HTERT RPE-1 (cell line): ENCODE results near the gene HMSD.
"Not testable (repeated sequence)": the region's sequence is repeated elsewhere in the genome, so short reads cannot be mapped to it uniquely, and the experiment has no call there.

ENCODE experiments used
- in situ Hi-C: fragments of 300-500 bp; cut with MboI; formaldehyde crosslinking; loops from 4 replicates; pipeline ENCODE4 v1.14.3; 2020; ENCODE audit warnings: low sequenced_read_pairs

The HMSD gene, protein sequence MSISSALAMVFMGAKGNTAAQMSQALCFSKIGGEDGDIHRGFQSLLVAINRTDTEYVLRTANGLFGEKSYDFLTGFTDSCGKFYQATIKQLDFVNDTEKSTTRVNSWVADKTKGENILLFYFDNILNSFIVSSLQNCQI

DNA sequence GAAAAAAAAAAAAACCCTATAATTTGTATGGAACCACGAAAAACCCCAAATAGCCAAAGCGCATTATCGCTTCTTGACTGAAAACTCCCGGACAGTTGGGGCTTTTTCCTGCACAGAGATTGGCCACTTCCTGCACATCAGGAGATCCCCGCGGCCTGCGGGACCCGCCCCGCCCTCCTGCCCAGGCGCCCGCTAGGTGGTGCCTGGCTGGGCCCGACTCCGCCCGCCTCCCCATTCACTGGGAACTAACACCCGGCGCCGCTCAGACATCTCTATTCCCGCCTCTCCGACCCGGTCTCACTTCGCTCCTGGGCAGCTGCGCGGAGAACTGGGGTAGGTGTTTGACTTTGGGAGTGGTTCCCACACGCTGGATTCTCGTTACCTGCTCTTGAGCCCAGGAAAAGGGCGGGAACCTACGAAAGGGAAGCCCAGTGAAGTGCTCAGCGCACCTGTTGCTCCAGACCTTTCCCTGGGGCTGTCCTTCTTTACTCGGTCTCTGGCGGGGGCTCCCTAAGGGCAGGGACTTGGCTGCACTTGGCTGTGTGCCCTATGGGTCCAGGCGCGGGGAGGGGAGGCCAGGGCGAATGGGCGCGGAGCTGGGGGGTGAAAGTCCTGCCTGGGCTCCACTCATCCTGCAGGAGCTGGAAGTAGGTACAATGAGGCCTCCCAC is at the start of gene HMSD:
TSS of gene HMSD (plus strand) at position 234 of the 670 bp plus-strand sequence. CDS start 4,155 bp downstream, outside the sequence.
- in situ Hi-C loops, result no loop called here

DNA sequence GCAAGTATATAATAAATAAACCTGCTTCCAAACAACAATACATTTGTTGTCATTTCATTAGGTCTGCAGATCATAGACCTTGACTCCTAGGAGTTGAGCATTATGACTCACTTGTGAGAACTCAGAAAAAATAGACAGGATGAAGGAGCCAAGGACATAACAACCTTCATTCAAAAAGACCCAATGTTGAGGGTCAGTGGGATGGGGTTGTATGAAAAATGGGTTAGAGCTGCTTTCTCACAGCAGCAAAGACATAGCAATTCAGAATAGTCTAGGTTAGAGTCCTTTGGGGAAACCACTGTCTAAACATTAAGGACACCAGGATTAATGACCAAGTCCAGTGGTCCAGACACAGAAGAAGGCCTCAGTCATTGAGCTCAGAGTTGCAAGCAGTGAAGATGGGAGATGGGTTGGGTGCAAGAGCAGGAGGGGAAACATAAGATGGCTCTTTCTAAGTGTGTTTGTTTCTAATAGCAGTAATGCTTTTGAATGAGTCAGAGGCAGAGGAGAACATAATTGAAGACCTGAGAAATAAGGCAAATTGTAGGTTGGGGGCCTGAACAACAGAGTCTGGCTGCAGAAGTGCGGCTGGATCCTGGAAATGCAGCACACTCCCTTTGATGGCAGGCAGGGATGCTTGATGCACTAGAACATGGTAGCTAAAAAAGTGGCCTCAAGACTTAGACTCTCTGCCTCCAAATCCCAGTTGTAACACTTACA is 45.1 kb upstream of the HMSD start:
- in situ Hi-C loops, result no loop called here

DNA sequence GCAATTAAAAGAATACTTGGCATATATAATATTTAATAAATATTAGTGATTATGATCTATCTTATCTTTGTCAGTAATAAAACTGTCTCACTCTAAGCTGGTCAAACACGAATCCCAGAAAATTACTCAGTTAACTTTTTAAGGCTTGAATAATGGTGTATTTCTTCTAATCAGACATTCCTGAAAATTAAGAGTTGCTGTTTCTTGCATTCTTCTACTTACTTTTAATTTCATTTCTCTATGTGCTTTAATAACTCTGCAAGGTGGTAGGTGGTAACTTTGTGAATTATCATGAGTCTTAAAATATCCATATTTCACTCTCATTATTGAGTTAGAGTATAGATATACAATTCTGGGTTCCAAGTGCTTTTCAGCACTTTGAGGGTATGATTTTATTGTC is 44.4 kb upstream of the HMSD start:
- in situ Hi-C loops, result no loop called here

GRCh38 chr18:63905361-63905760 is 43.7 kb upstream of the HMSD start:
- in situ Hi-C loops, result no loop called here

- in situ Hi-C loops, result no loop called here
These were observed 43.0 kb upstream of the HMSD start for GRCh38 chr18:63906056-63906455.

DNA sequence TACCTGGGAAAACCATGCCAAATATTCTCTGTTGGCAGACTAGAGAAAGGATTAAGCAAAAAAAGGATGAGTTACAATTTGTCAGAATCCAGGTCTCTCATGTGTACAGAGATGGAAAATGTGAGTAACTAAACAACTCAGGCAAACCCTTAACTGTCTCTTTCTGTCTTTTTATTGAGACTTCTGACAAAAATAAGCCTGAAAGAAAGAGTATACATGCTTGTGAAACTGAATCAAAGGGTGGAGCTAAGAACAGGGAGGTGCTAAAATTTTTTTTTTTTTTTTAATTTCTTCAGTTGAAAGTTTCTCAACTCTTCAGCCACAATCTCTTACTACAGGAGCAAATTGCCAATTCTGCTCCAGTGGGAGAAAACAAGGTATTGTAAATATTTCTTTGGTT is 41.4 kb upstream of the HMSD start, which contains the start of gene SERPINB10:
TSS of gene SERPINB10 (plus strand) at position 295 of the 400 bp plus-strand sequence. CDS start 7,553 bp downstream, outside the sequence.
- in situ Hi-C loops, result no loop called here

DNA sequence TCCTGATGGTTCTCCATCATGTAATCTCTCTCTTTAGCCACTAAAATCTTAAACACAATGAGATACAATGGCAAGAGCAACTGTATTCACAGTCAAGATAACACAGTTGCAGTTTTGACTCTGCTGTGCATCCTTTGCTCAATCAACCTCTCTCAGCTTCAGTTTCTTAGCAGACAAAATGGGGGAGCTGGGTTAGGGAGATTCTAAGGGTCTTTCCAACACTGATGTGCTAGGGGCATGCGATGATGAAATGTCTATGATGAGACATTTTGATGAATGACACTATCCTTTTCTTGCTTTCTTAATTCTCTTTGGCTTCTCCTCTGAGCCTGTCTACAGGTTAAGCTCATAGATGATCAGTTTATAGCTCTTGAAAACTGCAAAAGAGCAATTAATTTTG is 40.2 kb upstream of the HMSD start:
- in situ Hi-C loops, result no loop called here

DNA sequence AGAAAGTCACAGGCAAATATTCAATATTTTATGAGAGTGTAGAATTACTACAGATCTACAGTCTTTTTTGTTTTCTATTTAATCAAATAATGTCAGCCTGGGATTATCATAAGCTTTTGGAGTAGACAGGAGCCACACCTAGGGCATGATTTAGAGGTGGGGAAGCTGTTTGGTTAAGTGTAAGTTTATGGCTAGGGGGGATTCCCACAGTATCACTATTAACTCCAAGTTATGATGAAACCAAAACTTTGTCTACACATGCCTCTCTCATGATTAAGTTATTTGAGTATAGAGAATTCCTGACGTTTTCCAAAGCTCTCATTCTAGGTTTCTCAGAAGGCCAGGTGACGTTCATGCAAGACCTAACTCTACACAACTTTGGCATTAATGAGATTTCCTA is 39.2 kb upstream of the HMSD start:
- in situ Hi-C loops, result no loop called here

DNA sequence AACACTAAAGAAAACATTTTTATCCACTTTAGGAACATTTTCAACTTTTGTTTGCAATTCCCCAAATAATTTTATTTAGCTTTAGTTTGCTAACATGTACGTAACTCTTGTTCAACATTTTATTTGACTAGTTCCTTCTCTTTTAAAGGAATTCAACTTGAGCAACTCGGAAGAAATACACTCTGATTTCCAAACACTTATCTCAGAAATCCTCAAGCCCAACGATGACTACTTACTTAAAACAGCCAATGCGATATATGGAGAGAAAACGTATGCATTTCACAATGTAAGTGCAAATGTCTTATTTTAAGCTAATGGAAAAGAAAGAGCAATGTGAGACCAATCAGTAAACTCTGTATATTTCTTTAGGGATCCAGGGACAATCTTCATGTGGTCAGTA is 31.3 kb upstream of the HMSD start:
- in situ Hi-C loops, result no loop called here

DNA sequence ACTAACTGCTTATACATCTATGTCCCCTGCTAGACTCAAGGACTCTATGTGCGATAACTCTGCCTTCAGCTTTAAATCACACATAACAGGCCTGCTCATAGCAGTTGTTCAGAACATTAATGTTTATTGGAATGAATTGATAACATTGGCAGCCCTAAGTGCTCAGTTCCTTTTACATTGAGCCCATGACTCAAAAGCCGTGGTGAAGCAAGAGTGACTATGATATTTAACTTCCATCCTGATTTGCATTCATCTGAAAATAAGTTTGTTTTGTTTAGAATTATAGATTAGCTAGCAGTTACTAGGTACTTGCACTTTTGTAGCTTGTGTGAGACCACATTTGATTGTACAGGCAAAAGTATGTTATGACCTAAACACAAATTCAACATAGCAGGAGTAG is 27.1 kb upstream of the HMSD start:
- in situ Hi-C loops, result no loop called here

DNA sequence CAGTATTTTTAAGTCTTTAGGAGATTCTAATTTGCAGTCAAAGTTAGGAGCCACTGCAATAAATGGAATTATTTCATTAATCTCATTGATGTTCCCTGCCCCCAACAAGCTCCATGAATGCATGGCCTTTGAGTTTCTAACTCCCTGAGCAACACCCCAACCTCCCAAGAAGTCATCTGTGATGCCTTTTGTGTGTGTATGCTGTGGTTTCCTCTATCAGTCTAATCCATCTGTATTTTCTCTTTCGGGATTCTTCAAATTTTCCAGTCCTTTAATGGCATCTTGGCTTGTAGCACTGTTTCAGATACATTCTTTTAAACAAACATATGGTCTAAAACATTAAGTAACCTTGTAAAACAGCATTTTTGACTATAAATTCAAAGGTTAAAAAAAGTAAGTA is 24.6 kb upstream of the HMSD start:
- in situ Hi-C loops, result no loop called here

- in situ Hi-C loops, result no loop called here
These were observed 20.8 kb upstream of the HMSD start for GRCh38 chr18:63928331-63928730.

- in situ Hi-C loops, result not testable (repeated sequence)
These were observed 19.7 kb upstream of the HMSD start for GRCh38 chr18:63929369-63929768.

GRCh38 chr18:63930773-63931354 is 18.2 kb upstream of the HMSD start:
- in situ Hi-C loops, result no loop called here

DNA sequence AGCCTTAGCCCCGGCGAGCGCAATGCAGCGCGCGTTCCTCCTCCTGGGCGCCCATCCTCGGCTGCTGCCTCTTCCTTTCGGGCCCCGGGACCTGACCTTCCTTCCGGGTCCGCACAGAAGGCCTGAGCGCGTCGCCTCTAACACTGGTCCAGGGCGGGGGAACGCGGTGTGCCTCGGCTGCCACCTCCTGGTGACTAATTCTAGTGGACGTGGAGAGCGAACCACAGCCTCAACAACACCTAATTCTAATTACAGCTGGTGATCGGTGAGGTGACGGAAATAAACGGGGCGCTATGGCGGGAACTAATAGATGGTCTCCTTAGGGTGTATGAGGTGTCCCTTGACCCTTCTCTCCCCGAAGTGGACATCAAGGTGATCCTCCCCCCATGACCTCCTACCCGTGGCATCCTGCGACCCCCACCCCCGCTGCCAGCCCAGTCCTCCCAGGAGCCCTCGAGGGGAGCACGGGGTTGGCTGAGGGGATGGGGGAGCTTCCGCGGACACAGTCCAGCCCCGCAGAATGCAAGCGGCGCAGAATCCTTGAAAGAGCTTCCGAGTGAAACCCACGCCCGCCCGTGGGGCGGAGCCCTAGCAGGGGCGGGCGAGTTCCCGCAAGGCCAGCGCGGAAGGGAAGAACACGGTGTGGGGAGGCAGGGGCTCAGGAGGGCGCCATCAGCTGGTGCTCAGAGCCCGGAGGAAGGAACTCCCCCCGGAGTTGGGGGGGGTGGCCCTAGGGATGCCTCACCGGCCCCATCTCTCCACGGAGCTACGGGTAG is 12.8 kb upstream of the HMSD start:
- in situ Hi-C loops, result no loop called here

DNA sequence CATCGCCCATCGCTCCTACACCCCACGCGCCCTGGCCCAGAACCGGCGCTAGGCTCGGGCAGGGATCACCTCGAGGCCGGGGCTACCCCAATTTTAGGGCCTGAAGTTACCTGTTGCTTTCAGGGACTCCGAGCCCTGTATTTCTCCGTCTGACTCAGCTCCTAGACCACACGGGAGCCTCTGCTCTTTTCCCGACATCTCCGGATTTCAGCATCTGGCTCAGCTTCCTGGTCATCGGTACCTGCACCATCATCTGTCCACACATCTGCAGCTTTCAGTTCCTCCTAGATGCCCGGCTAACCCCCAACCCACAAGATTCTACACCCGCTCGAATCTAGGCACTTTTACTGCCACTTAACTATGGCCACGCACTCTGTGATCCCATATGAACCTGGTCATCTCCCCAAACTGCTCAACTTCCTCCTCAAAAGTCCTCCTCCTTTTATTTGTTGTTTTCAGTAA is 12.1 kb upstream of the HMSD start:
- in situ Hi-C loops, result no loop called here

DNA sequence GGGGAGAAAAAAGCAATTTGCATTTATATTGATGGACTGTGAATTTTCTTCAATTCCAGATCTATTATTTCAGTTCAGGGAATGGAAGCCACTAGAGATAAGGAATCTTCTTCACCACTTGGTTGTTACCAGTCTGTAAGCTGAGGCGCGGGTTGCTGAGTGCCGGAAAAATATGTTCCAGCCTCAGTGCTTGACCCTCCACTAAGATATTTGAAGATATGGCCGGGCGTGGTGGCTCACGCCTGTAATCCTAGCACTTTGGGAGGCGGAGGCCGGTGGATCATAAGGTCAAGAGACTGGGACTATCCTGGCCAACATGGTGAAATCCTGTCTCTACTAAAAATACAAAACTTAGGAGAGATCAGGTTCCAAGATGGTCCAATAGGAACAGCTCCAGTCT is 9.1 kb upstream of the HMSD start:
- in situ Hi-C loops, result no loop called here

- in situ Hi-C loops, result not testable (repeated sequence)
These were observed 8.5 kb upstream of the HMSD start for GRCh38 chr18:63940543-63941050.

GRCh38 chr18:63947051-63947790 is 1.9 kb upstream of the HMSD start:
- in situ Hi-C loops, result no loop called here

DNA sequence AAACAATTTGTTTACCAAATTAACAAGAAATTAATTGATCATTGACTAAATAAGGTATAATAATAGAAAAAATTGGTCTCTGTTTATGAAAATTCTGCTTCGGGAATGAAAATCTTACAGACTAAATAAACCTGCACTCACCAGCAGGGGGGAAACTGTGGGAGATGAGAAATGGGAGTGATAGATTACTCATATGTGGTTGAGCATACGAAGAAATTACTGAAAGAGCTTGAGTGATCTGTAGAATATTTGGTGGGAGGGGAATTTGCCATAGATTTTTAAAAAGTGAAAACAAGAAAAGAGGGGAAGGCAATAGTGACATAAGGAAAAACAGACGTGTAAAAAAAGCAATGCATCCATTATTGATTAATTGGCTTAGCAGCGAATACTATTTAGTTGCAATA is 2.2 kb downstream of the HMSD start:
- in situ Hi-C loops, result no loop called here
